NOMO-1 (cell line): ENCODE data around the gene SYTL1.

Experiments
- DNase-seq, 2 experiments: peaks; one replicate each; lab custom pipeline; 2025; ENCODE audit not compliant: unreplicated experiment in 2 of 2; lab: John Stamatoyannopoulos, UW

Gene SYTL1

GRCh38 chr1:27361553-27361952 lies 19.7 kb downstream of the SYTL1 start:
- DNase-seq, result no peak

- DNase-seq, result no peak
Observed at GRCh38 chr1:27363766-27364695, 22.2 kb downstream of the SYTL1 start.

- DNase-seq, result no peak
Observed at GRCh38 chr1:27364696-27365371, 23.0 kb downstream of the SYTL1 start.

DNA sequence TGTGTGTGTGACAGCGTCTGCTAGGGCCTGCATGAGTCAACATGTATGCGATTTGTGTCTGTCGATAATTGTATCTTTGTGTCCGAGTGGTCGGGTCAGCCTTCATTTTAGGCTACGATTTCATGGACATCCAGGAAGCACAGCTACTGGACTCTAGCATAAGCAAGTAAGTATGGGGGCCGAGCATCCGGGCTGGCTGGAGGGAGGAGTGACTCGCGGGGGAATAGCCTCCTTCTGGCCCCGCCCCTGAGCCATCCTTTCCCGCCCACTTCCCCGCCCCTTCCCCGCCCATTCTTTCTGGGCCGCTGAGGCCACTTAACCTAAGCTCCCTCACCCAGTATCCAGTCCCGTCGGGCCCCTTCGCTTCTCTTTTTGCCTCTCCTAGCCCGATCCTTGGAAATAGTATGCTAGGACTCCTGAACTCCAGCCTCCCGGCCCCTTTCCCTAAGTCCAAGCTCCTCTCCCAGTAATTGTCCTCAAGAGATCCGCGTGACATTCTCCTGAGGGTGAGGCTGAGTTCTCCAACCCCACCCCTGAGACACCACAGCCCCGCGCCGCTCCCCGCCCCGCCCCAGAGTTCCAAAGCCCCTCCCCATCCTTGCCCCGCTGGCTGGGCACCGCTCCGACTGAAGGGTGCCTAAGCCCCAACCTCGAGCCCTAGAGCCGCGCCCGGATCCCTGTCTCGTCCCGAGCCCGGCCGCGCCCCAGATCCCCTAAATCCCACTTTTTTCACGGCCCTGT lies 23.7 kb downstream of the SYTL1 start:
- peak; percentile 69 to 71 for DNase-seq

DNA sequence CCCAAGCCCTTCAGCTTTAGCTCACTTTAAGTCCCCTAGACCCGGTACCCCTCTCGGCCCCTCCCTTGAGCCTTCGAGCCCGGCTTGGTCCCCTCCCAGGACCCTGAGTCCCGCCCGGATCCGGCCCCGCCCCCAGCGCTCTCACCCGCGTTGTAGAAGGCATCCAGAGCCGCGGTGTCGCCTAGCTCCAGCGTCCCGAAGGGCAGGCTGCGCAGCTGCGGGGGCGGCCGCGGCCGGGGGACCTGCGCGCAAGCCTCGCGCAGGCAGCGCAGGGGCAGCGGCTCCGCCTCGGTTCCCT lies 24.2 kb downstream of the SYTL1 start:
- peak in 1 of 2 experiments; percentile 16 for DNase-seq

DNA sequence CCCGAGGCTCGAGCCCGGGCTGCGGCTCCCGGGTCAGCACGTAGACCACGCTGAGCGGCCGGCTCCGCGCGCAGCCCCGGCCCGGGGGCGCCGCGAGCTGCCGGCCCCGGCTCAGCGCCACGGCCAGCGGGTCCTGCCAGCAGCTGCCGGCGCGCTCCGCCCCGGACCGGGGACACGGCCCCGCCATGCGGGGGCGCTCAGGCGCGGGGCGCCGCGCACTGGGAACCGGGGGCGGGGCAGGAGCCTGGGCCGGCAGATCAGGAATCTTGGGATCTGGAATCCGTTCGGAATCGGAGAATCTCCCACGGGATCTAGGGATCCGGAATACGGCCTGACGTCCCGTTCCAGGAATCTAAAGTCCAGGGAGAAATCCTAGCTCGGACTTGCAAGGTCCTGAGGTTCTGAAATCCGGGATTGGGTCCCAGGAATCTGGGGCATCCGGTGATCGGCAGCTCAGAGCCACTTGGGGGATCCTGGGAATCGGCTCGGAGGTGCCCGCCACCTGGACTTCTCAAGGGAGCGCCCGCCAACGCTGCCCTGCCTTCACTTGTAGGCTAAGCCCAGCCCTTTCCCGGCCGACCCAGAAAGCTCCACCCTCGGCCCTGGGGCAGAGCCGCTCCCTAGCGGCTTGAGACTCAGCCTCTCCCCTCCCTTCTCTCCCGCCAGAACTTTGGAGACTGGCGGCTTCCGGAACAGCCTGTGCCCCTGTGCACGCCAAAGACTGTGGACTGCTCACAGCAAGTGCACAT lies 24.8 kb downstream of the SYTL1 start, which contains the start of gene MAP3K6:
Gene MAP3K6 (minus strand): TSS at position 551 of the 749 bp plus-strand sequence. CDS start 364 bp downstream, at position 187.
- peak; percentile 56 to 67 for DNase-seq

DNA sequence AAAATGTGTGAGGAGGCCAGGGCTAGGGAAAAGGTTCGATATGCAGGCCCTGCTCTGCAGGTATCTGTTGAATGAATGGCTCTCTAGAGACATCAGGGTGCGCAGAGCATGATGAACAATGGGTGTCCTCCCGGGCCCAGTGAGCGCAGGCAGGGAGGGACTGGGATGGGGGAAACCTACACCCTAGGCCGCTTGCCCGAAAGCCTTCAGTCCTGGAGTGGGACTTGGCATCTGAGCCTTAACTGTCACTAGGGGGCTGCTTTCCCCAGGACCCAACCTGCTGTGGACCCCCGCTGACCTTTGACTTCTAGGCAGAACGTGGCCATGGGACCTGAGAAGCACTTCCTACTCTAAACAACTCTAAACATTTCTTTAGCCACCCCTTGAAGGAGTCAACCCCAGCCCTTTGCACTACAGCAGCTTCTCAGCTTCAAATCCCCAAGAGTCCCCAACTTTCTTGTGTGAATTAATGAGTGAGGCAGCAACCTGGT lies 25.4 kb downstream of the SYTL1 start:
- DNase-seq, result no peak

DNA sequence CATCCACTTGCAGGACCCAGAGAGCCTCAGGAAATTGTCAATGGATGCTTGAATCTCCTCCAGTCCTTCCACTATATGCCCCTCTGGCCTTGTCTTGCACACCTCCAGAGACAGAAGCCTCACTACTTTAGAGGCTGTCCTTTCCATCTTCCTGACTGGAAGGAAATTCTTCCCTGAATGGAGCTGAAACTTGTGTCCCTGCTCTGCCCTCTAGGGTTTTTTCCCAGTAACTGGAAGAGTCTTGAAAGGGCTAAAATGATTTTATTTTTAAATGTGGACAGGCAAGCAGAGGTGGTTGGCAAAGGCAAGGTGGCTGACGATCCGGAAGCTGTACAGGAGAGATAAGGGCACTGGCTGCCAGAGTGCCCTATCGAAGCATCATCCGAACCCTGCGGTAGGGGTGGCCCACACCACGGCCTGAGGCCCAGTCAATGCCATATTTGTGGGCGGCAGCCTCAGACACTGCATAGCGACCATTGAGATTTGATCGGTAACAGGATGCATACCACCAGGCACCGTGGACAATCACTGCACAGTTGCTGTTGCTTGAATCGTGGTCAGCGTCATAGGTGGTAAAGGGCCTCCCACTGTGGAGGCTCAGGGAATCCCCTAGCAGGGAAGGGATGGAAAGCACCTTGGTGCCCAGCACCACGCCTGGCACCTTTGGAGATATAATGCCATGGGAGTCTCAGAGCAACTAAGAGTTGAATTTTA lies 27.2 kb downstream of the SYTL1 start:
- DNase-seq, result no peak

- no peak for DNase-seq
Observed at GRCh38 chr1:27372022-27372807, 30.4 kb downstream of the SYTL1 start.

GRCh38 chr1:27372808-27373690 lies 31.2 kb downstream of the SYTL1 start:
- DNase-seq, result no peak

DNA sequence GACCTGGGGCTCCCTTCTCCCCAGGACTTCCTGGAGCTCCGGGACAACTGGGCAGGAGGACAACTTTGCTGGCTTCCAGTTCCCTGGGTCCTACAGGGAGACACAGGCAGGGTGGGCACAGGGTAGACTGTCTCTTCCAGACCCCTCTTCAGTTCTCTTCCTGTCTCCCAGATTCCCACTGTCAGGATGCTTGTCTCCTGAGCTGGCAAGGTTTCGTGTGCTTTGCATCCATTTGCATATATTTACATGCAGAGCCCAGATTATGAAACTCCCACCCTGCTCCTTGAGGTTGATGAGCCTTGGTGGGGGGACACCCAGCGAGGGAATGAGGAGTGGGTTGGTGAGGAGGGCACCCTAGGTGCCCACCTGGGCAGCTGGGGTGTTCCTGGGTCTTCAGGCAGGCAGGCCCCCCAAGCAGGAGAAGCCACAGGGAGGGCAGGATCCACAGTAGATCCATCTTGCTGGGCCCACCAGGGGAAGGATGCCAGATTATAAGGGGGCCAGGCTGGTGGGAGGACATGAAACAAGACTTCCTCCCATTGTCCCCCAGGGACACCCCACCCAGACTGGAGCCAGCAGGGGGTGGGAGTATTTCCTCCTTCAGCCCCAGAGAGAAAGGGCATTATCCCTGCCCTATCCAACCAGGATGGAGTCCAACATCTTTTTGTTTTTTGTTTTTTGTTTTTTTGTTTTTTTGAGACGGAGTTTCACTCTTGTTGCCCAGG lies 32.7 kb downstream of the SYTL1 start, which contains the start of gene FCN3:
Gene FCN3 (minus strand): TSS at position 463 of the 725 bp plus-strand sequence. CDS start 6 bp downstream, at position 457.
- no peak for DNase-seq

- DNase-seq, result no peak
Observed at GRCh38 chr1:27377760-27378495, 36.1 kb downstream of the SYTL1 start.

DNA sequence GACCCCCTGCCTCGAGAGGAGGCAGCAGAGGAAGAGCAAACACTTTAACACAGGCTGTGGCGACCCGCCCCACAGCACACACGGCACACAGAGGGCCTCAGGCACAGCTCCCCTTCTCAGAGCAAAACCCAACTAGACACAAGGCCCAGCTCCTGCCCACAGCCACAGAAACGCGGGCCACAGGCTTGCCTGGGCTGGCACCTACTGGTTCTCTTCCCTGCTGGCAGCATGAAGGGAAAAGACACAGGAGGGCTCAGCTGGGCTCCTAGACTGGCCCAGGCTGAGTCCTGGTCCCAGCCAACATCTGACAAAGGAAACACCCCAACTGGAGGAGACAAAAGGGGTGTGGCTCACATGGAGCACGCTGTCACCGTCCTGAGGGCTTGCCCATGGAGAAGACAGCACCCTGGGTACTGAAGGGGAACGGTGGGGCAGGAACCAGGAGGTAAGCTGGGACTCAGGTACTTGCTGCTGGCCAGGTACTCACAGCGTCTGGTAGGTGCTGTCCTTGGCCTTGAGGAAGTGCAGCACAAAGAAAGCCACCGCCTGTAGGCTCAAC lies 37.8 kb downstream of the SYTL1 start:
- DNase-seq, result no peak

DNA sequence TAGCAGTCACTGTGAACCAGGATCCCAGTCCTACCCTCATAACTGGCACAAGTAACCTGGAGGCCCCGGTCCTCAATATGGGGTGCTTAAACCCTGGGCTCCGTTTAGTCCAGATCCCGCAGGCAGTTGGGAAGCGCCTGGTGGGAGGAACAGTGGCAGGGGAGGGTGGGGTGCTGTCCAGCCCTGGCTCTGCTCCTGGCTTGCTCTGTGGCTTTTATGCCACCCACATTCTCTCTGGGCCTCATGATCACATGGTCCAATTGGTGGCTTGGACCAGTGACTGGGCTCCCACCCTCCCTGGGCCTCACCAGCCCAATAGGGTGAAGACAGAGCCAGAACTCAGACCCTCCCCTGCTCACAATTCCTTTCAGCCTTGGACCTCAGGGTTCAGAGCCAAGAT lies 38.4 kb downstream of the SYTL1 start:
- DNase-seq, result no peak

DNA sequence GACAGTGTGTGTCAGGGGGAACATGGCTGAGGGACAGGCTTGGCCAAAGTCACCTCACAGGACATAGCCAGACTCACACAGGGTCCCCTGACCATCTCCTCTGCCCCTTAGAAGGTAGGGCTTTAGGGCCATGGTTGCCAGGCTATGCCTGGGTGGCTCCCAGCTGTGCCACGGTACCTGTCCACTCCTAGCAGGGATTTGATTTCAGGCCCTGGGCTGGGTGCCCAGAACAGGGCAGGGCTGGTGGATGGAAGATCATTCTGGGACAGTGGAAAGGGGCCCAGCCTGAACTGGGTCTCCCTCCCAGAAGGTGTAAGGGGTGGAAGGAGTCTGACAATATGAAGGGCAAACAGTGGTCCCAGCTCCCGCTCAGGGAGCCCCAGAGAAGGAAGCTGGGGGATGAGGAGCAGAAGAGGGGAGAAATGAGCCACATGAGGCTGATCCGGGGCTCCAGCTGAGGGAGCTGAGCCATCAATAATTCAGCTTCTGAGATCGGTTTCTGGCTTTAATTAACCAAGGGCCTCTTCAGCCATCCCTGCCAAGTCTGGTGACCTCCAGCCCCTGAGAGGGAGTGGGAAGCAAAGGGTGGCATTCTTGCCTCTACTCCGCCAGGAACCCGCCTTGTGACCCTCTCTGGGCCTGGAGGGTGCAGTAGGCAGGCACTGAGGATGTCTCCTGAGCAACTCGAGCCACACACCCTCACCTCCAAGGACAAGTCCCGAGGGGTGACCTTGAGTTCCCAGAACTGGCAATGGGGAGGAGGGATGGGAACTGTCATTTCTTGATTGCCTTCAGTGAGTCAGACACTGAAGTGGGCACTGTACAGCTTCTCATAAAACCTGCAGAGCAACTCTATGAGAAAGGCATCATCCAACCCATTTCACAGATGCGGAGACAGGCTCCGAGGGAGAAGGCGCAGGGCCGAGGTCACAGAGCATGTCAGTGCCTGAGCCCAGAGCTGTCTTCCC lies 39.2 kb downstream of the SYTL1 start:
- no peak for DNase-seq
